Psoas muscle (tissue), 8 donors: ENCODE data around the gene NPTN. TPM values are rescaled to one million over a fixed set of nuclear protein-coding genes. Genes with fewer than 3 reads are reported as not detected.

Source experiments
- ATAC-seq, 4 donors: fragments of 200-7000 bp; cut with Tn5 transposase; one replicate each; pipeline ENCODE4 v1.9.1; 2020; ENCODE audit warnings: moderate library complexity in 3 of 4, mild to moderate bottlenecking in 2 of 4
- DNase-seq, 2 donors: peaks; one replicate each; pipeline ENCODE4 v3.0.0-alpha.2; 2020
- H3K27ac ChIP-seq: fragments of 200-600 bp; one replicate; pipeline ENCODE4 v1.8.0; 2022
- H3K27me3 ChIP-seq, 3 donors: fragments of 200-600 bp in 1 of 3; one replicate each; pipeline versions ENCODE4 v1.6.1 to v1.8.0; 2013 to 2022; ENCODE audit warnings: low read length in 2 of 3, mild to moderate bottlenecking in 2 of 3, moderate library complexity in 1 of 3; ENCODE audit not compliant: insufficient read depth in 3 of 3
- H3K36me3 ChIP-seq, 2 donors: fragments of 200-600 bp in 1 of 2; one replicate each; pipeline versions ENCODE4 v1.6.1 to v1.8.0; 2013 to 2022; ENCODE audit warnings: low read depth in 1 of 2, mild to moderate bottlenecking in 1 of 2, moderate library complexity in 1 of 2; ENCODE audit not compliant: insufficient read depth in 1 of 2
- H3K4me1 ChIP-seq: fragments of 200-600 bp; one replicate; pipeline ENCODE4 v1.8.0; 2022
- H3K4me3 ChIP-seq: fragments of 200-600 bp; one replicate; pipeline ENCODE4 v1.8.0; 2022; ENCODE audit warnings: mild to moderate bottlenecking
- H3K9me3 ChIP-seq: fragments of 200-600 bp; one replicate; pipeline ENCODE4 v1.8.0; 2022
- WGBS, 3 donors: extraction: QIAGEN DNeasy Blood & Tissue Kit; methylation state at CpG; one replicate each; pipeline versions ENCODE4 v1.1.6 to v1.1.7; 2013; 5-methylcytosine and 5-hydroxymethylcytosine counted together
- intact Hi-C, 2 donors: fragments of 100-400 bp; cut with DNase I; formaldehyde crosslinking; loops; one replicate each; pipeline versions ENCODE4 v1.11.0 to v1.14.2; 2022
- long read RNA-seq, 2 donors: library from polyadenylated mRNA; unstranded; transcript quantifications; one replicate each; pipeline ENCODE4 v2.0.0, GENCODE V29; 2021
- polyA plus RNA-seq, 3 donors: library from polyadenylated mRNA; stranded (reverse); fragments of 200-250 nt; gene quantifications; one replicate each; pipeline ENCODE4 v1.2.3, GENCODE V29; 2013
- total RNA-seq, 4 donors: library from RNA; stranded (reverse); fragmentation: NEBNext Ultra II Directional in 2 of 4; extraction: Animal tissue kit (Norgen Biotek cat#: 25700) in 2 of 4; gene quantifications; one replicate each; pipeline versions ENCODE4 v1.2.1 to v1.2.4, GENCODE V29; 2021 to 2023
- TF ChIP-seq, protein P1 (sequence below): fragments of 200-600 bp; IDR thresholded peaks from one replicate; pipeline ENCODE4 v1.8.0; 2022; ENCODE audit warnings: antibody characterized with exemption
- donor health status: healthy with polysubstance abuse.
- donor health status: DM: no; HTN: no; CAD: no; lungs with moderate emphysema.
- donor health status: Bipolar disorder and iron deficiency.
- donor health status: healthy.
- donor health status: DM: yes; HTN: yes; CAD: no.
- donor health status: DM: no; HTN: no; CAD: no.
- donor health status: DM: no; HTN: no; CAD: no.
- donor health status: DM: yes; HTN: yes; CAD: no.

Gene NPTN
- total RNA-seq (10 to 100 TPM; 28.8 to 40.8 (median 32.6) TPM), polyA plus RNA-seq (10 to 100 TPM; 26.3 to 41.1 (median 32.1) TPM)
- long read RNA-seq, donor 1, transcript NPTN-202 (8 exons, 2,817 nt), result major isoform, 9 of 13 reads
- long read RNA-seq, donor 1, partial matches to known transcripts, result 1 of 13 reads
- long read RNA-seq, donor 1, other reads (novel, unspliced or antisense), result 3 of 13 reads
- long read RNA-seq, donor 2, transcript NPTN-202 (8 exons, 2,817 nt), result major isoform, 37 of 46 reads
- long read RNA-seq, donor 2, partial matches to known transcripts, result 2 of 46 reads
- long read RNA-seq, donor 2, other reads (novel, unspliced or antisense), result 7 of 46 reads

DNA sequence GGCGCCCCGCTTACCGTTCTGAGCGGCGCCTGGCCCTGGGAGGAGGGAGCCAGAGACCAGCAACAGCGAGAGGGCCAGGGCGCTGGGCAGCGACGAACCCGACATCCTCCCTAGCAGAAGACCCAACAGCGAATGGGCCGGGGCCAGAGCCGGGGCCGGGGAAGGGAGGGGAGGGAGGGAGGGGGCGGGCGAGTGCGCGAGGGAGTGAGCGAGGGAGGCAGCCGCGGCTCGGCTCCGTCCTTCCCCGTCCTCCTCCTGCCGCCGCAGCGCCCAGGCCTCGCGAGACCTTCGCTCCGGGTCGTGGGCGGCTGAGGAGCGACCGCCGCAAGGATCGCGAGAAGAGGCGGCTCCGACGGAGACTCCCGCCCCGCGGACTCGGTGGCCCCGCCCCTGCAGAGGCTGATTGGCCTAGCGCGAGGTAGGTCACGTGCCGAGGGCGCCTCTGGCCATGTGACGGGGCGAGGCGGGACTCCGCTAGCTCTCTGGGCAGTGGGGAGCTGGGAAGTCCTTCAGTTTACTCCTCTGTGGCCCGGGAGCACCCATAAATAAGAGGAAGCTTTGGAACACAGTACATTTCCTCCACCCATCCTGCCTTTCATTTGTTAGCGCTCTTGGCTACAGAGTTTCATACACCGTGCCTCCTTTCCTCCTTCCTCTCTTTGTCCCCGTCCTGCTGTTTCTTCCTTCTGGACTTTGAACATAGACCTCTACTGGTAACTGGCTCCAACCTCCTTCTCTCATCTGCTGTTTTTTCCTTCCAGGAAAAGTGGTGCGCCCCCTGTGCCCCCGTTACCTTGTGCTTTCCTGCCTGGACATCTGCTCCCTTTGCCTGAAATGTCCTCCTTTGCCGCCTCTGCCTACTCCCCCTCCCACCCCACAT, at the start of gene NPTN:
Gene NPTN (minus strand): TSS at position 279 of the 880 bp plus-strand sequence. CDS start 174 bp downstream, at position 105.
- Histone ChIP-seq H3K4me1 (peaks cover 42% of the 10 kb centered on the region), H3K27me3 (no peaks in the 10 kb centered on the region), H3K9me3 (no peaks in the 10 kb centered on the region), H3K27ac (peak within 1 kb of the TSS; percentile 81), H3K36me3 (no peaks in the 10 kb centered on the region), H3K4me3 (peak within 1 kb of the TSS; percentile 85)
- intact Hi-C loops, result loop anchor here (2.0 to 5.0 kb wide), 2 partner anchors 36 to 69 kb away; no protein-coding TSS in a partner anchor
- peak; percentile 99 to 100 for DNase-seq
- TF ChIP-seq, protein P1, sequence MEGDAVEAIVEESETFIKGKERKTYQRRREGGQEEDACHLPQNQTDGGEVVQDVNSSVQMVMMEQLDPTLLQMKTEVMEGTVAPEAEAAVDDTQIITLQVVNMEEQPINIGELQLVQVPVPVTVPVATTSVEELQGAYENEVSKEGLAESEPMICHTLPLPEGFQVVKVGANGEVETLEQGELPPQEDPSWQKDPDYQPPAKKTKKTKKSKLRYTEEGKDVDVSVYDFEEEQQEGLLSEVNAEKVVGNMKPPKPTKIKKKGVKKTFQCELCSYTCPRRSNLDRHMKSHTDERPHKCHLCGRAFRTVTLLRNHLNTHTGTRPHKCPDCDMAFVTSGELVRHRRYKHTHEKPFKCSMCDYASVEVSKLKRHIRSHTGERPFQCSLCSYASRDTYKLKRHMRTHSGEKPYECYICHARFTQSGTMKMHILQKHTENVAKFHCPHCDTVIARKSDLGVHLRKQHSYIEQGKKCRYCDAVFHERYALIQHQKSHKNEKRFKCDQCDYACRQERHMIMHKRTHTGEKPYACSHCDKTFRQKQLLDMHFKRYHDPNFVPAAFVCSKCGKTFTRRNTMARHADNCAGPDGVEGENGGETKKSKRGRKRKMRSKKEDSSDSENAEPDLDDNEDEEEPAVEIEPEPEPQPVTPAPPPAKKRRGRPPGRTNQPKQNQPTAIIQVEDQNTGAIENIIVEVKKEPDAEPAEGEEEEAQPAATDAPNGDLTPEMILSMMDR, result no peak
- 2 to 5% (median 3%) methylated on average over 25 to 59 of the region's 62 CpGs for WGBS, 3 donors
- ATAC-seq, result peak; percentile 96 to 98 (median 97)

DNA sequence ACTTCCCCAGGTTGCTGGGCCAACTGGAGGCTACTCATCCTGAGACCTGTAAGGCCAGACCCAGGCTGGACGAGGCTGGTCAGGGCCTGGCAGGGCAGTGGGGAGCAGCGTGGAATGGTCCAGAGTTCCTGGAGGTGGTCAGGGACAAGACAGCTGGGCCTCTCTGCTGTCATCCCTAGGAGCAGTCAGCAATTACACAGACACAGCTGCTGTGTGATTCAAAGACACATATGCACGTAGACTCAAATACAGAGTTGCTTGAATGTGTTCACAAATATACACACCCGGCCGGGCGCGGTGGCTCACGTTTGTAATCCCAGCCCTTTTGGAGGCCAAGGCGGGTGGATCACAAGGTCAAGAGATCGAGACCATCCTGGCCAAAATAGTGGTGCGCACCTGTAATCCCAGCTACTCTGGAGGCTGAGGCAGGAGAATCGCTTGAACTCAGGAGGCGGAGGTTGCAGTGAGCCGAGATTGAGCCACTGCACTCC, 49.5 kb upstream of the NPTN start:
- peaks cover 19% of the 10 kb centered on the region for H3K4me1 ChIP-seq
- WGBS, 3 donors, result 59 to 69% (median 62%) methylated on average over 14 of the region's 14 CpGs

DNA sequence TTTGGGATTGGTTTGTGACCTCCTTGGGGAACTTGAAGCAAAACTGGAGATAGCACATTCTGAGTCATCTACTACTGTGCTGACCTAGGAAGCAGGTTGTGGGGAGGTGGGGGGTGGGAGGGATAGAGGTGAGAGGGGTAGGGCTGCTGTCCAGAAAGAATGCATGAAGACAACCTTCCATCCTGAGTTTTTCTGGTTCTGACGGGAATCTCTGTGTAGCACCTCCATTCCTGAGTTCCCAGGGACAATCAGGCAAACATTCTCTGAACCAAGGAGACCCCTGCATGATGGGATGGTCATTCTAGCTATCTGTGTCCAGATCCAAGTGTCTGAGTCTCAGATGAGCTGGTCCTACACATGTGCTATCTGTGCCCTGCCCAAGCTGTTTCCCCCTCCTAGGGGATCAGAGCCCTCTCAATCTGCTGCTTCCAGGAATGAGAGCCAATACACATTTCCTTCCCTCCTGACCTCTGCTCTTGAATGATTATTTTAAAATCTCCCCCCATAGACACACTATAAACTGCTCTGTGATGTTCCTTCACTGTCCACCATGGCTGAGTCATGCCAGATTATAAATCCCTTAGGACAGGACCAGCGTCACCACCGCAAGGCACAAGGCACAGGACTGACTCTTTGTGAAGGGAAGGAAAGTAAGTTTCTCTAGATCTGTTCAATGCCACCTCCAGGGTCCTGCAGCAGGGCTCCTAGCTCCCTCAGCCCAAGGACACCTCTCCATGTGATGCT, 48.8 kb upstream of the NPTN start:
- Histone ChIP-seq H3K27me3 (no peaks in the 10 kb centered on the region), H3K27ac (no peak overlapping the region)
- no peak for ATAC-seq

More for the DNA sequence above, 49.5 kb upstream of the NPTN start:
- Histone ChIP-seq H3K4me3 (no peak overlapping the region), H3K27me3 (no peaks in the 10 kb centered on the region), H3K9me3 (no peaks in the 10 kb centered on the region), H3K36me3 (no peaks in the 10 kb centered on the region), H3K27ac (peak overlapping the region; percentile 89)
- no peak for ATAC-seq
- DNase-seq, result no peak
- intact Hi-C loops, result no loop called here
- TF ChIP-seq, protein P1, result no peak

DNA sequence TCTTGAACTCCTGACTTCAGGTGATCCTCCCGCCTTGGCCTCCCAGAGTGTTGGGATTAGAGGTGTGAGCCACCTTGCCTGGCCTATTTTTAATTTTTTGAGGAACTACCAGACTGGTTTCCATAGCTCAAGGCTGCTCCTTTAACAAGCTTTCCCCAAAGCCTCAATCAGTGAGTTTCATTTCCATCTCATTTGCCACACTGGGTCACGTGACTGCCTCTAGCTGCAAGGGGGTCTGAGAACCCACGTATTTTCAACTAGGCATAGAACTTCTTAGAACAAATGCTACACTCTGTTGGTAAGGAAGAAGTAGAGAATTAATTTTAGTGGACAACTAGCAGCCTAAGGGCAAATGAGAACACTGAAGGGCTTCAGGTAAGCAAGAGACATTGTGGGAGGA, 47.9 kb upstream of the NPTN start:
- Histone ChIP-seq H3K27ac (no peak overlapping the region), H3K9me3 (no peaks in the 10 kb centered on the region), H3K36me3 (no peaks in the 10 kb centered on the region), H3K4me1 (peaks cover 12% of the 10 kb centered on the region), H3K27me3 (no peaks in the 10 kb centered on the region), H3K4me3 (no peak overlapping the region)
- TF ChIP-seq, protein P1, result no peak
- ATAC-seq (no peak), DNase-seq (no peak)
- intact Hi-C loops, result no loop called here
- WGBS, 3 donors, result 73 to 85% (median 77%) methylated on average over 3 of the region's 3 CpGs

More for the DNA sequence above, 48.8 kb upstream of the NPTN start:
- TF ChIP-seq, protein P1, result no peak
- Histone ChIP-seq H3K9me3 (no peaks in the 10 kb centered on the region), H3K36me3 (no peaks in the 10 kb centered on the region), H3K4me1 (peaks cover 19% of the 10 kb centered on the region), H3K4me3 (no peak overlapping the region)
- DNase-seq, result no peak
- intact Hi-C loops, result no loop called here
- WGBS, 3 donors, result 61 to 70% (median 66%) methylated on average over 3 of the region's 3 CpGs
